Measurements from ENCODE around the gene SF3A1. TPM values are rescaled to one million over a fixed set of nuclear protein-coding genes. Genes with fewer than 3 reads are reported as not detected.
A peak's percentile ranks its signal among the peaks of the same experiment; 100 is the strongest.

Gene SF3A1
- total and polyA plus RNA-seq, 11 donors = 11.4 to 142 (median 77.4) TPM

DNA sequence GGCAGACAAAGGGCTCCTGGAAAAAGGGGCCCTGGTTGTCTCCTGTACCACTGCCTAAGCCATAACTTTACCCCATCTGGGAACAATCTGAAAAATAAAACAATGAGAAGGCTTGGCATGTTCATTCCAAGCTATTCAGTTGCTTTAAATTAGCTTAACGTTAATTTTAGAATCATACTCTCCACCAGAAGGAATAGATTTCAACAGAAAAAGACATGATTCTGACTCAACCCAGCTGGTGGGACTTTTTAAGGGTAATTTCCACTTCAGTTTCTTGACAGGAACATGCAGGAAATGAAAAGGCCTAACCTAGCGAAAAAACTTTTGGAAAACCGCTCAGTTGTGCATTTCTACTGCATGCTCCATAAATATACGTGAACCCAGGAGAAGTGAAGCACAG, 7.9 kb downstream of the SF3A1 start:
- 75 to 86% (median 80%) methylated on average over 4 of the region's 4 CpGs for WGBS, 4 donors
- Histone ChIP-seq H3K27ac (peak overlapping the region in 1 of 12 donors; percentile 10), H3K27me3 (no peaks in the 10 kb centered on the region), H3K4me1 (peaks cover 0 to 22% (median 5%) of the 10 kb centered on the region in 12 donors), H3K4me3 (no peak overlapping the region), H3K9me3 (no peaks in the 10 kb centered on the region), H3K36me3 (peaks cover 3 to 97% (median 91%) of the 10 kb centered on the region in 9 donors)
- DNase-seq = no peak
- no peak for TF ChIP-seq POLR2A (IDR thresholded peaks at IDR 0.05)
- TF ChIP-seq, protein P1, sequence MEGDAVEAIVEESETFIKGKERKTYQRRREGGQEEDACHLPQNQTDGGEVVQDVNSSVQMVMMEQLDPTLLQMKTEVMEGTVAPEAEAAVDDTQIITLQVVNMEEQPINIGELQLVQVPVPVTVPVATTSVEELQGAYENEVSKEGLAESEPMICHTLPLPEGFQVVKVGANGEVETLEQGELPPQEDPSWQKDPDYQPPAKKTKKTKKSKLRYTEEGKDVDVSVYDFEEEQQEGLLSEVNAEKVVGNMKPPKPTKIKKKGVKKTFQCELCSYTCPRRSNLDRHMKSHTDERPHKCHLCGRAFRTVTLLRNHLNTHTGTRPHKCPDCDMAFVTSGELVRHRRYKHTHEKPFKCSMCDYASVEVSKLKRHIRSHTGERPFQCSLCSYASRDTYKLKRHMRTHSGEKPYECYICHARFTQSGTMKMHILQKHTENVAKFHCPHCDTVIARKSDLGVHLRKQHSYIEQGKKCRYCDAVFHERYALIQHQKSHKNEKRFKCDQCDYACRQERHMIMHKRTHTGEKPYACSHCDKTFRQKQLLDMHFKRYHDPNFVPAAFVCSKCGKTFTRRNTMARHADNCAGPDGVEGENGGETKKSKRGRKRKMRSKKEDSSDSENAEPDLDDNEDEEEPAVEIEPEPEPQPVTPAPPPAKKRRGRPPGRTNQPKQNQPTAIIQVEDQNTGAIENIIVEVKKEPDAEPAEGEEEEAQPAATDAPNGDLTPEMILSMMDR (IDR thresholded peaks at IDR 0.05) = no peak
- intact Hi-C loops (cut with DNase I) = no loop called here
- ATAC-seq = no peak

DNA sequence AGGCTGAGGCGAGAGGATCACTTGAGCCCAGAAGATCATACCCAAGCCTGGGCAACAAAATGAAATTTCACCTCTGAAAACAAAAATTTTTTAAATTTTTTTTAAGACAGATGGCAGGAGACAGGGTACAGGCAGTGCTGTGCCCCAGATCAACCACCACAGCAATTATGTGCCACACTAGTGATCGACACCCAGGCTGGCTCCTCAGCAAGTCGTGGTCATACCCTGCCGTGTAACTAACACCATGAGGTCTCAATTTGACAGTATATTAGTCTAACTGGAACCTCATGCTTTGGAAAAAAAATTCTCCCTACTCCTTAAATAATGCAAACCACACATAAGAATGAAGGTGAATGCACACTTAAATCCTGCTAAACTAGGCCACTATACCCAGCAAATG, 8.3 kb downstream of the SF3A1 start:
- peak overlapping the region in 1 of 12 donors; percentile 10 for H3K27ac ChIP-seq
- peaks cover 0 to 18% (median 2%) of the 10 kb centered on the region in 12 donors for H3K4me1 ChIP-seq
- no peak for TF ChIP-seq POLR2A (IDR thresholded peaks at IDR 0.05)
- TF ChIP-seq, protein P1 (IDR thresholded peaks at IDR 0.05) = no peak
- H3K36me3 ChIP-seq = peaks cover 3 to 98% (median 95%) of the 10 kb centered on the region in 9 donors
- WGBS, 4 donors = 89 to 94% (median 91%) methylated on average over 4 of the region's 4 CpGs
- H3K4me3 ChIP-seq = no peak overlapping the region
- H3K27me3 ChIP-seq = no peaks in the 10 kb centered on the region
- no peak for DNase-seq
- no peak for ATAC-seq
- no peaks in the 10 kb centered on the region for H3K9me3 ChIP-seq
- intact Hi-C loops (cut with DNase I) = no loop called here

DNA sequence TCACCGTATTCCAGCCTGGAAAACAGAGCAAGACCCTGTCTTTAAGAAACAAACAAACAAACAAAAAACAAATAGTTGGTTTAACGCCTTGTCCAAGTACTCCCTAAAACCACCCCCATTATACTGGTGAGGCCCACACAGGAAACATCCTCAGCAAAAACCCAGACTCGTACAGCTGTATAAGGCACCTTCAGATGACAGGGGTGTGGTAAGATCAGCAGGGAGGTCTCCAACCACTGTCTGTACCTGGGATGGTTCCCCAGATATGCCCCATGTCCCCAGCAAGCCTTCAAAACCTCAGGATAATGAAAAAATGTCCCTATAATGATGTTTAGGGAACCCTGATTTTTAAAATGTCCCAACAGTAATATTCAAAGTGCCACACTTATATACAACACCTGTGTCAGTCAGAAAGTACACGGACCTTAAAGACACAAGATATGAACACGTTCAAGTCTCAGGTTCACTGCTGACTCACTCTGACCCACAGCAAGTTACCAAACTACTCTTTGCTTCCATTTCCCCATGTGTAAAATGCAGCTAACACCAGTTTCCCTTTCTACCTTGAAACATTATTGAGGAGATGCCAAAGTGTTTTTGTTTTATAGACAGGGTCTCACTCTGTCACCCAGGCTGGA, 9.3 kb downstream of the SF3A1 start:
- H3K27me3 ChIP-seq = no peaks in the 10 kb centered on the region
- TF ChIP-seq, protein P1 (IDR thresholded peaks at IDR 0.05) = no peak
- TF ChIP-seq POLR2A (IDR thresholded peaks at IDR 0.05) = no peak
- no peak overlapping the region for H3K4me3 ChIP-seq
- H3K9me3 ChIP-seq = no peaks in the 10 kb centered on the region
- H3K27ac ChIP-seq = no peak overlapping the region
- intact Hi-C loops (cut with DNase I) = no loop called here
- 73 to 80% (median 78%) methylated on average over 5 of the region's 5 CpGs for WGBS, 4 donors
- no peak for DNase-seq
- ATAC-seq = no peak
- peaks cover 0 to 18% (median 3%) of the 10 kb centered on the region in 12 donors for H3K4me1 ChIP-seq
- H3K36me3 ChIP-seq = peaks cover 3 to 100% (median 98%) of the 10 kb centered on the region in 9 donors

DNA sequence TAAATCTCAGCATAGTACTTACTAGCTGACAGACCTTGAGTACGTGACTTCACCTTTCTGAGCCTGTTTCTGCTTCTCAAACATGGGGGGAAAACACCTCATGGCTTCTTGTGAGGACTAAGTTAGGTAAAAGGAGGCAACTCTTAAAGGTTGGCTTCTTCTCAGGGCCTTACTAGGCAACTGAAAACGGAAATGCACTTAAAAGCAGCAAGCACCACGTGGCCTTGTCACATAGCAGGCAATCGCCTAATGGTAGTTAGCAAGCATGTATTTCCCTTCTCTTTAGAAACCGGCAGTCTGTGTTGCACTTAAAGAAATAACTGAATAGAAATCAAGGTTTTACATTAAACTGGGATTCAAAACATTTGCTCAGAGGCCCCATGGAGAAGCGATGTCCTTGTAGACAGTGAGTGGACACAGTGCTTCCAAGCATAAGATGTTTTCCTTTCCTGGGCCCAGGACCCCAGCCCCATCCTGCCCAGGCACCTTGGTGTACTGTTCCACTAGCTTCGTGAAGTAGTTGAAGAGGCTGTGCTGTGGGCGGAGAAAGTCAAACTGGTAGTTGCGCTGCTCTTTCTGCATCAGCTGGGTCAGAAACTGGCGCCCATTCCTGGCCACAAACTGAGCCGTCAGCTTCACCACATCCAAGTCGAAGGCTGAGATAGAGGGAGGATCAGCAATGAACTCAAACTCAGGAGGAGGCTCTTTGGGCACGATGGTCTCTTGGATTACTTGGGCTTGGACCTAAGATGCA, 12.1 kb downstream of the SF3A1 start:
- peaks cover 7 to 100% (median 98%) of the 10 kb centered on the region in 9 donors for H3K36me3 ChIP-seq
- no peak for ATAC-seq
- H3K4me1 ChIP-seq = peaks cover 0 to 36% (median 20%) of the 10 kb centered on the region in 12 donors
- no peak for DNase-seq
- WGBS, 4 donors = 90 to 96% (median 92%) methylated on average over 13 of the region's 13 CpGs
- no peak overlapping the region for H3K4me3 ChIP-seq
- no peaks in the 10 kb centered on the region for H3K9me3 ChIP-seq
- intact Hi-C loops (cut with DNase I) = loop anchor here in 1 of 10 donors (5.0 kb wide), 1 partner anchor 52 kb away; no protein-coding TSS in a partner anchor
- no peaks in the 10 kb centered on the region for H3K27me3 ChIP-seq
- TF ChIP-seq, protein P1 (IDR thresholded peaks at IDR 0.05) = no peak
- no peak for TF ChIP-seq POLR2A (IDR thresholded peaks at IDR 0.05)
- H3K27ac ChIP-seq = no peak overlapping the region

All from heart left ventricle (tissue), 16 donors.